Breast epithelium (tissue), 3 donors: Measurements from ENCODE around the gene GAST.

Source experiments
- CTCF ChIP-seq, 3 donors: fragments of 450-650 bp; IDR thresholded peaks; one replicate each; pipeline ENCODE4 v1.5.1; 2016 to 2017; ENCODE audit warnings: antibody characterized with exemption in 3 of 3, mild to moderate bottlenecking in 3 of 3, moderate library complexity in 3 of 3
- POLR2A ChIP-seq: fragments of 450-650 bp; IDR thresholded peaks from one replicate; pipeline ENCODE4 v1.6.1; 2016; ENCODE audit warnings: antibody characterized with exemption, mild to moderate bottlenecking, moderate library complexity
- POLR2AphosphoS5 ChIP-seq, 3 donors: sonication (generic); formaldehyde crosslinking; IDR thresholded peaks; one replicate each; pipeline ENCODE4 v1.6.1; 2017; ENCODE audit warnings: antibody characterized with exemption in 3 of 3

- TF ChIP-seq CTCF (IDR thresholded peaks at IDR 0.05) (no peak), POLR2AphosphoS5 (IDR thresholded peaks at IDR 0.05) (no peak), POLR2A (no peak)
Observed at GRCh38 chr17:41723801-41724475, 11.8 kb downstream of the GAST start.
